ENCODE measurements around the gene CHCHD3. TPM values are rescaled to one million over a fixed set of nuclear protein-coding genes. Genes with fewer than 3 reads are reported as not detected.

CHCHD3 gene
- total RNA-seq, 1 donor from 2014 or later = 107 TPM

DNA sequence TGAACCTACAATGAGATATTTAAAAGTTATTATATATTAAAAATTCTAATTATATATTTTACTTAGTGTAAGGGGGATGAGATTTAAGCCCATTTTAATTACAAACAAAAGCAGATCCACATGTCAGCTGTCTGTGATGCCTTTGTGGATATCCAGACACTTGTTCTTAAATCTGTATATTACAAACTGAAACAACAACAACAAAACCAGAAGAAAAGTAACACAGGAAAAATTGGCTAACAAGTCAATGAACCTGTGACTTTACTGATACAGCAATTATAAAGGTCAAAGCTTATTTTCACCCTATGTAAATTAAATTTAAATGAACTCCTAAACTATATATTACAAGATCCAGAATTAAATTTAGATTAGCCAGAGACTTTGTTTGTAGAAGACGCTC, 222.7 kb downstream of the CHCHD3 start:
- no peak for DNase-seq (ENCODE audit: low read depth, low spot score)
- H3K9me3 Mint-ChIP-seq = peaks cover 12% of the 10 kb centered on the region
- H3K4me1 Mint-ChIP-seq = peaks cover 17% of the 10 kb centered on the region
- TF ChIP-seq, protein P1, sequence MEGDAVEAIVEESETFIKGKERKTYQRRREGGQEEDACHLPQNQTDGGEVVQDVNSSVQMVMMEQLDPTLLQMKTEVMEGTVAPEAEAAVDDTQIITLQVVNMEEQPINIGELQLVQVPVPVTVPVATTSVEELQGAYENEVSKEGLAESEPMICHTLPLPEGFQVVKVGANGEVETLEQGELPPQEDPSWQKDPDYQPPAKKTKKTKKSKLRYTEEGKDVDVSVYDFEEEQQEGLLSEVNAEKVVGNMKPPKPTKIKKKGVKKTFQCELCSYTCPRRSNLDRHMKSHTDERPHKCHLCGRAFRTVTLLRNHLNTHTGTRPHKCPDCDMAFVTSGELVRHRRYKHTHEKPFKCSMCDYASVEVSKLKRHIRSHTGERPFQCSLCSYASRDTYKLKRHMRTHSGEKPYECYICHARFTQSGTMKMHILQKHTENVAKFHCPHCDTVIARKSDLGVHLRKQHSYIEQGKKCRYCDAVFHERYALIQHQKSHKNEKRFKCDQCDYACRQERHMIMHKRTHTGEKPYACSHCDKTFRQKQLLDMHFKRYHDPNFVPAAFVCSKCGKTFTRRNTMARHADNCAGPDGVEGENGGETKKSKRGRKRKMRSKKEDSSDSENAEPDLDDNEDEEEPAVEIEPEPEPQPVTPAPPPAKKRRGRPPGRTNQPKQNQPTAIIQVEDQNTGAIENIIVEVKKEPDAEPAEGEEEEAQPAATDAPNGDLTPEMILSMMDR (conservative IDR thresholded peaks at IDR 0.05) = no peak
- no peaks in the 10 kb centered on the region for H3K27me3 Mint-ChIP-seq (ENCODE audit: low read depth)
- H3K4me3 Mint-ChIP-seq = no peak overlapping the region
- peaks cover 23% of the 10 kb centered on the region for H3K36me3 Mint-ChIP-seq (ENCODE audit: low read depth)
- no peak overlapping the region for H3K27ac Mint-ChIP-seq (ENCODE audit: unreplicated experiment)

DNA sequence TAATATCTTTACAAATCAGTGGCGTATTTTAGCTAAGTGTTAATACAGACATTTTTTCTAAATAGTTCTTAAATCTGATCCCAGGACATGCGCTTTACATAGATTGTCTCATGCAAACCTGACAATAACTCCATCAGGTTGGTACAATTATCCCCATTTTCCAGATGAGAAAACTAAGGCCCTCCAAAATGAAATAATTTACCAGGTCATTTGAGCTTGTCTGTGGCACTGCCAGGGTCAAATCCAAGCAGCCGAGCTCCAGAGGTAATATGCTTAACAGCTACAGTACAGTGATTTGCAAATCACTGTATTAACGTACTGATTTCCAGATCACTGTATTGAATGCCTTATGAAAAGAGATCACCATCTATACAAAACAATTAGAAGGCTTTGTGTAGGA, 223.1 kb downstream of the CHCHD3 start:
- H3K36me3 Mint-ChIP-seq (ENCODE audit: low read depth) = peaks cover 18% of the 10 kb centered on the region
- TF ChIP-seq, protein P1 (conservative IDR thresholded peaks at IDR 0.05) = no peak
- peaks cover 8% of the 10 kb centered on the region for H3K9me3 Mint-ChIP-seq
- DNase-seq (ENCODE audit: low read depth, low spot score) = no peak
- no peaks in the 10 kb centered on the region for H3K27me3 Mint-ChIP-seq (ENCODE audit: low read depth)
- no peak overlapping the region for H3K4me3 Mint-ChIP-seq
- peaks cover 17% of the 10 kb centered on the region for H3K4me1 Mint-ChIP-seq
- no peak overlapping the region for H3K27ac Mint-ChIP-seq (ENCODE audit: unreplicated experiment)

DNA sequence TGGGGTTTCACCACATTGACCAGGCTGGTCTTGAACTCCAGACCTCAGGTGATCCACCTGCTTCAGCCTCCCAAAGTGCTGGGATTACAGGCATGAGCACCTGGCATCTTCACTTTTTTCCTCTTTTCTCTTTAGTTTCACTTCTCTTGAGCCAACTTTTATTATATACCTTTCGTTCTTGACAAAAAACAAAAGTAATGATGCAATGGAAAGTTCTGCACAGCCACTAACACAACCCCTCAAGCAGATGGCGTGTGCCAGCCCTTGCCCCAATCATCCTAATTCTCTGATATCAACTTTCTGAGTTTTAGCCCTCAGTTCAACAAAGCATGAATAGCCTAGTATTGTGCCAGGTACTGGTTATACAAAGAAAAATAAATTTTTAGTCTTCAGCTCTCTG, 223.6 kb downstream of the CHCHD3 start:
- TF ChIP-seq, protein P1 (conservative IDR thresholded peaks at IDR 0.05) = no peak
- H3K36me3 Mint-ChIP-seq (ENCODE audit: low read depth) = peaks cover 18% of the 10 kb centered on the region
- H3K4me3 Mint-ChIP-seq = no peak overlapping the region
- H3K9me3 Mint-ChIP-seq = peaks cover 8% of the 10 kb centered on the region
- peaks cover 17% of the 10 kb centered on the region for H3K4me1 Mint-ChIP-seq
- H3K27ac Mint-ChIP-seq (ENCODE audit: unreplicated experiment) = no peak overlapping the region
- H3K27me3 Mint-ChIP-seq (ENCODE audit: low read depth) = no peaks in the 10 kb centered on the region
- DNase-seq (ENCODE audit: low read depth, low spot score) = no peak

DNA sequence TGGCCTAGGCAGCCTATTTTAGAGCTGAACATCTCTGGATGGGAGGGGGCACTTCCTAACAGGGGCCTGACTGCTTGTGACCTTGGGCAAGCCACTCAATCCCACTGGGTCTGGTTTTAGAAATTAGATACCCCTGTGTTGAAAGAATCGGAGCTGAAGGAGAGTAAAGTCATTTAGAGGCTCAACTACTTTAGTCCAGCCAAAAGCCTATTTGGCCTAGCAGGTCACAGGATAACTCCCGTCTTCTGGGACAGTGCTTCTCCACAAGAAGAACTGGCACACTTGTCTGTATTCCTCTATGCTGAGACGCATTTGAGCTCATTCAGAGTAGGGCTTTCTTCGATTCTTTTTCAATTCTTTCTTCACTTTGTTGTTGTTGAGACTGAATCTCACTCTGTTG, 224.2 kb downstream of the CHCHD3 start:
- peaks cover 17% of the 10 kb centered on the region for H3K4me1 Mint-ChIP-seq
- H3K27me3 Mint-ChIP-seq (ENCODE audit: low read depth) = no peaks in the 10 kb centered on the region
- no peak overlapping the region for H3K27ac Mint-ChIP-seq (ENCODE audit: unreplicated experiment)
- H3K9me3 Mint-ChIP-seq = peaks cover 4% of the 10 kb centered on the region
- DNase-seq (ENCODE audit: low read depth, low spot score) = no peak
- no peak overlapping the region for H3K4me3 Mint-ChIP-seq
- peaks cover 13% of the 10 kb centered on the region for H3K36me3 Mint-ChIP-seq (ENCODE audit: low read depth)
- TF ChIP-seq, protein P1 (conservative IDR thresholded peaks at IDR 0.05) = no peak

DNA sequence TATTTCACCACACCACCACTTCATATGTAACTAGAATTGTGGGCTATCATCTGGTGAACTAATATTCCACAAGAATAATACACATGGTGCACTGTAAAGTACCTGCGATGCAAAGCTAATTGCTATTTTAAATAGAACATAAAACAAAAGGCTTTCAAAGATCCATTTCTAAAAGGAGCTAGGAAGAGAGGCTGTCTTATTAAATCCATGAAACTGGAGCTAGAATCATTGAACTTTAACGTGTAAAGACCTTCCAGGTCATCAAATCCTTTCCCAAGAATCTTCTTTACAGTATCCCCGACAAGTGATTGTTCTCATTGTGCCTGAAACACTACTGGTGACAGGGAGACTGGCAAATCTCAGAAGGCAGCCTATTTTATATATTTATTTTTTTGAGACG, 224.9 kb downstream of the CHCHD3 start:
- Mint-ChIP-seq H3K27me3 (ENCODE audit: low read depth) (no peaks in the 10 kb centered on the region), H3K4me1 (peaks cover 17% of the 10 kb centered on the region), H3K36me3 (ENCODE audit: low read depth) (peaks cover 9% of the 10 kb centered on the region), H3K27ac (ENCODE audit: unreplicated experiment) (no peak overlapping the region), H3K9me3 (peaks cover 4% of the 10 kb centered on the region), H3K4me3 (no peak overlapping the region)
- TF ChIP-seq, protein P1 (conservative IDR thresholded peaks at IDR 0.05) = no peak
- no peak for DNase-seq (ENCODE audit: low read depth, low spot score)

DNA sequence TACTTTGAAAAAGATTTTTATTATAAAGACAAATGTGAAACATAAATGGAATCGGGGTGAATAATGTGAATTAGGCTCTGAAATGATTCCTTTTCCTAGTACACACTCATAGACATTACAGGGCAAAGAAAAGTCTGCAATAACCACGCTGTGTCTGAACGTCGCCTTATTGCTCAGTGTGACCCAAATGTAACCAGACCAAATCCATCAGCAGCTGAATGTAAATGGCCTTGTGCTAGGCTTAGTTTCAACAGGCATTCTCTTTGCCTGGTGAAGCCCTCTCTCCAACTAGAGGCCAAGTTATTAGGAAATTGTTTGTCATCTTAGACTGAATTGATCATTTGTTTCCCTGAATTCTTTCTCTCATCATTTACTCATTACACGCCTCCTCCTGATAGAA, 225.5 kb downstream of the CHCHD3 start:
- H3K9me3 Mint-ChIP-seq = peaks cover 4% of the 10 kb centered on the region
- no peak overlapping the region for H3K27ac Mint-ChIP-seq (ENCODE audit: unreplicated experiment)
- no peaks in the 10 kb centered on the region for H3K27me3 Mint-ChIP-seq (ENCODE audit: low read depth)
- DNase-seq (ENCODE audit: low read depth, low spot score) = no peak
- H3K36me3 Mint-ChIP-seq (ENCODE audit: low read depth) = peaks cover 6% of the 10 kb centered on the region
- H3K4me1 Mint-ChIP-seq = peaks cover 17% of the 10 kb centered on the region
- TF ChIP-seq, protein P1 (conservative IDR thresholded peaks at IDR 0.05) = no peak
- H3K4me3 Mint-ChIP-seq = no peak overlapping the region

All from neural crest cell (in vitro differentiated cells).